HG03066 (cell line): Measurements from ENCODE around the gene ATP10B.
"Not testable (repeated sequence)": the region's sequence is repeated elsewhere in the genome, so short reads cannot be mapped to it uniquely, and the experiment has no call there.

Experiments
- ATAC-seq: cut with Tn5 transposase; IDR thresholded peaks from one replicate; pipeline ENCODE4 v1.9.1; 2021; ENCODE audit warnings: low read depth; ENCODE audit not compliant: unreplicated experiment

ATP10B gene, protein sequence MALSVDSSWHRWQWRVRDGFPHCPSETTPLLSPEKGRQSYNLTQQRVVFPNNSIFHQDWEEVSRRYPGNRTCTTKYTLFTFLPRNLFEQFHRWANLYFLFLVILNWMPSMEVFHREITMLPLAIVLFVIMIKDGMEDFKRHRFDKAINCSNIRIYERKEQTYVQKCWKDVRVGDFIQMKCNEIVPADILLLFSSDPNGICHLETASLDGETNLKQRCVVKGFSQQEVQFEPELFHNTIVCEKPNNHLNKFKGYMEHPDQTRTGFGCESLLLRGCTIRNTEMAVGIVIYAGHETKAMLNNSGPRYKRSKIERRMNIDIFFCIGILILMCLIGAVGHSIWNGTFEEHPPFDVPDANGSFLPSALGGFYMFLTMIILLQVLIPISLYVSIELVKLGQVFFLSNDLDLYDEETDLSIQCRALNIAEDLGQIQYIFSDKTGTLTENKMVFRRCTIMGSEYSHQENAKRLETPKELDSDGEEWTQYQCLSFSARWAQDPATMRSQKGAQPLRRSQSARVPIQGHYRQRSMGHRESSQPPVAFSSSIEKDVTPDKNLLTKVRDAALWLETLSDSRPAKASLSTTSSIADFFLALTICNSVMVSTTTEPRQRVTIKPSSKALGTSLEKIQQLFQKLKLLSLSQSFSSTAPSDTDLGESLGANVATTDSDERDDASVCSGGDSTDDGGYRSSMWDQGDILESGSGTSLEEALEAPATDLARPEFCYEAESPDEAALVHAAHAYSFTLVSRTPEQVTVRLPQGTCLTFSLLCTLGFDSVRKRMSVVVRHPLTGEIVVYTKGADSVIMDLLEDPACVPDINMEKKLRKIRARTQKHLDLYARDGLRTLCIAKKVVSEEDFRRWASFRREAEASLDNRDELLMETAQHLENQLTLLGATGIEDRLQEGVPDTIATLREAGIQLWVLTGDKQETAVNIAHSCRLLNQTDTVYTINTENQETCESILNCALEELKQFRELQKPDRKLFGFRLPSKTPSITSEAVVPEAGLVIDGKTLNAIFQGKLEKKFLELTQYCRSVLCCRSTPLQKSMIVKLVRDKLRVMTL (N-terminal part only)

DNA sequence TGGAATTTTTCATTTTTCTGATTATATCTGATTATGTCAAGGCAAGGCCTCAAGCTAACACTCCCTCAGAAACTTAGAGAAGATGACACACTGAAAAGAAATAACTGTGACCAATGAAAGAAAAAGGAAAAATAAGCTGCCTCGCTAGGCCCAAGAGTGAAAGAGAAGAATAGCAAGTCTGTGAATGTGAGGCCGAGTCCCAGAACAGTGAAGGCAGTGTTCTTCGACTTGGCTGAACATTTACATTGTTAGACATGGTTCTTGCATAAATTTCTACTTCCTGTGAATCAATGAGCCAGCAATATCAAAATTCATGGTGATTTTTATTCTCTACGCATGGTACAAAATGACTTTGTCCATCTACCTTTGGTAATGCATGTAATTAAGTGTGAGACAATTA, at the start of gene ATP10B:
Gene ATP10B (minus strand): TSS at position 163 of the 400 bp plus-strand sequence. CDS start 164,137 bp downstream, outside the sequence.
- no peak for ATAC-seq

DNA sequence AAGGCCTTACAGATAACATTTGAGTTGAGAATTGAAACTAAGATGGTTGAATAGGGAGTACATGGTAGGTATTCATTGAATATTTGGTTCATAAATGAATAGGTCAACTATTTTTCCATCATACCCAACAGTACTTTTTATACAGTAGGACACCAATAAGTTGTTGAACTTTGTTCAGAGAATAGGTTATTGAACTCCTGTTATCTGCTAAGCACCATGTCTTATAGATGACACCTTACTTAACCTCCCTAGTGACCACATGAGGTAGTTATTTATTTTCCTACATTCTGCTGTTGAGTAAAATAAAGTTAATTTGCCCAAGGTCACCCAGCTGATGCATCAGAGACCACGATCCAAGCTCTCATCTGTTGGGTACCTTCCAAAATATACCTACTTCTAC, 49.6 kb upstream of the ATP10B start:
- ATAC-seq: no peak

DNA sequence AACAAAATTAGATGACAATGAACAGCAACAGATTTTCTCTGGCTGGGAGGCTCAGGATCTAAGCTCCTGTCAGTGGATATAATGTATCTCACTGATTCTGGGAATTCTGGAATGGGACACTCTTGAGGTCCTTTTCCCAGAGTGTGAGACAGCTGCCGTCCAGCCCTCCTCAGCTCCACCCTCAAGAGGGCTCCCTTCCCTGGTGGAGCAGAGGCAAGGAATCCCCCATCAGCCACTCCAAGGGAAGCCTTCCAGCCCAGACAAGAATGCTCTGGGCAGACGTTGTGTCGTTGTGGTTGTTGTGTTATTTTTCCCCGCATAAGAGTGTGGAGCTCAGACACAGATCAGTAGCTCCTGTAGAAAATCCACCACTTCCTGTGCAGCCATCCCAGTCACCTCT, 47.7 kb upstream of the ATP10B start:
- ATAC-seq: no peak

DNA sequence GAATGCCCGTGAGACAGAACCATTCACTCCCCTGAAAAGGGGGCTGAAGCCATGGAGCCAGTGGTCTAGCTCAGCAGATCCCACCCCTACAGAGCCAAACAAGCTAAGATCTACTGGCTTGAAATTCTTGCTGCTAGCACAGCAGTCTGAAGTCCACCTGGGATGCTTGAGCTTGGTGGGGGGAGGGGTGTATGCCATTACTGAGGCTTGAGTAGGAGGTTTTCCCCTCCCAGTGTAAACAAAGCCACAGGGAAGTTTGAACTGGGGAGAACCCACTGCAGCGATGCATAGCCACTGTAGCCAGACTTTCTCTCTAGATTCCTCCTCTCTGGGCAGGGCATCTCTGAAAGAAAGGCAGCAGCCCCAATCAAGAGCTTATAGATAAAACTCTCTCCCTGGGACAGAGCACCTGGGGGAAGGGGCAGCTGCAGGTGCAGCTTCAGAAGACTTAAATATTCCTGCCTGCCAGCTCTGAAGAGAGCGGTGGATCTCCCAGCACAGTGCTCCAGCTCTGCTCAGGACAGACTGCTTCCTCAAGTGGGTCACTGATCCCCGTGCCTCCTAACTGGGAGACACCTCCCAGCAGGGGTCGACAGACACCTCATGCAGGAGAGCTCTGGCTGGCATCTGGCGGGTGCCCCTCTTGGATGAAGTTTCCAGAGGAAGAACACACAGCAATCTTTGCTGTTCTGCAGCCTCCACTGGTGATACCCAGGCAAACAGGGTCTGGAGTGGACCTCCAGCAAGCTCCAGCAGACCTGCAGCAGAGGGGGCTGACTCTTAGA, 41.4 kb upstream of the ATP10B start:
- not testable (repeated sequence) for ATAC-seq

GRCh38 chr5:160887780-160888179, 35.8 kb upstream of the ATP10B start:
- no peak for ATAC-seq

GRCh38 chr5:160873560-160874200, 21.7 kb upstream of the ATP10B start:
- not testable (repeated sequence) for ATAC-seq

GRCh38 chr5:160869989-160870521, 18.0 kb upstream of the ATP10B start:
- ATAC-seq: no peak

DNA sequence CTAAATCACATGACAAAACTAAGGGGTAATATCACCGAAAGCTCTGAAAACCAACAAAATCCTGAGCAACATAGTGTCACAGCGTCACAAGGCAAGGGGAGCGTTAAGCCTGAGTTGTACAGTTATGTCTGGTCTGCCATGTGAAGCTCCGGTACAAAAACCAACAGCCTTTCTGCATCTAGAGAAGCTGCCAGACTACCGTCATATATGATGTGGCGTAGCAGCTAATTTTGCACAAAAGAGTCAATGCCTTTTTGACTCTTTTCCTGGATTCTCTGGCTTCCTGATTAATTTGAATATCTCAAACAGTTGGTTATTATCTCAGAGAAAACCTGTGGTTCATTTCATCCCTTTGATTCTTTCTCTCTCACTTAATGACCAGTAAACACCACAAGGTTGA, 16.0 kb upstream of the ATP10B start:
- no peak for ATAC-seq

DNA sequence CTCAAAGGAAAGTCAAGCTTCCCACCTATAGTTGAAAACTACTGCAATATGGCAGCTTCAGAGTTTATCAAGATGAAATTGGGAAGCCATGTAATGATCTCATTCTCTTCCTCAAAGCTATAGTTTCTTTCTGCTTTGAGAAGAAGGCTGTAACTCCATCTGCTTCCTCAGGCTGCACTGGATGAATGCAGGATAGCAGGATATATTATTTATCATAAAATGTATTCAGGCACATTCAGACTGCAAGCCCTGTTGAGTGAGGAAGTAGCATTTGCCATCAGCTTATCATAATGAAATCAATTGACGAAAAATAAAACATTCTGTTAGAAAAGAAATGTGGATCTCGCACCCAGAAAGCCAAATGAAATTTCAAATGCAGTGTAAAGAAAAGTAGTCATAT, 560 bp downstream of the ATP10B start:
- ATAC-seq: no peak

GRCh38 chr5:160850421-160850820, 1.6 kb downstream of the ATP10B start:
- no peak for ATAC-seq

GRCh38 chr5:160847526-160848085, 4.4 kb downstream of the ATP10B start:
- ATAC-seq: no peak

DNA sequence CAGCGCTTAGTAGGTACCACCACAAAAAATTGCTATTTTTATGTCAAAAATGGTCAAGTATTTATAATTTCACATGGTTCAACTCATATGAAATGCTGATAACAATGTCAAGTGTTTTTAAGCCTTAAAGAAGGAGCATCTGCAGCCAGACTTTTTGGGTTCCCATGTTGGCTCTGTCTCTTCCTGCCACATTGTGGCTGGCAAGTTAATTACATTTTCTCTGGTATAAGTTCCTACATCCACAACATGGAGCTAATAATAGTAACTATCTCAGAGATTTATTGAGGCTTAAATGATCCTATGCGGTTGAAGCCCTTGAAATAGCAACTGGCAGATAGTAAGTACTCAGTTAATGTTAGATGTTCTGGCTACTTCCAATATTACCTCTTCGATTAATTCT, 5.4 kb downstream of the ATP10B start:
- no peak for ATAC-seq

- ATAC-seq: no peak
Observed at GRCh38 chr5:160844177-160844576, 7.8 kb downstream of the ATP10B start.

DNA sequence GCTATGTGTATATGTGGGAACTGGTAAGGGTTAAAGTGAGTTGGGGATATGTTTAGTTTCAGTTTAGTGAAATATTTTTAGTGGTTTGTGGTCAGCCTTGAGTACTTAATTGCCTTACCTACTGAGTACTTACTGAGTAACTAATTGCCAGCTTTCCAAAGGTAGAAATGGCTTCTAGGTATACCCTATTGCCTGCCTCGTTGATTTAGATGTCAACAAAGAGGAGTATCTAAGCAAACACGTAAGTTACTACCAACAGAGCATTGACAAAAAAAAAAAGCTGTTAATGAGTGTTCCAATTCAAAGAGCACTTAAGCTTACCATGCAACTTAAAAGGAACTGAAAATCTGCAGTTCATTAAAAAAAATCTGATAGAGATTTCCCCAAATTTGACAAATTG, 8.8 kb downstream of the ATP10B start:
- peak; percentile 96 for ATAC-seq

DNA sequence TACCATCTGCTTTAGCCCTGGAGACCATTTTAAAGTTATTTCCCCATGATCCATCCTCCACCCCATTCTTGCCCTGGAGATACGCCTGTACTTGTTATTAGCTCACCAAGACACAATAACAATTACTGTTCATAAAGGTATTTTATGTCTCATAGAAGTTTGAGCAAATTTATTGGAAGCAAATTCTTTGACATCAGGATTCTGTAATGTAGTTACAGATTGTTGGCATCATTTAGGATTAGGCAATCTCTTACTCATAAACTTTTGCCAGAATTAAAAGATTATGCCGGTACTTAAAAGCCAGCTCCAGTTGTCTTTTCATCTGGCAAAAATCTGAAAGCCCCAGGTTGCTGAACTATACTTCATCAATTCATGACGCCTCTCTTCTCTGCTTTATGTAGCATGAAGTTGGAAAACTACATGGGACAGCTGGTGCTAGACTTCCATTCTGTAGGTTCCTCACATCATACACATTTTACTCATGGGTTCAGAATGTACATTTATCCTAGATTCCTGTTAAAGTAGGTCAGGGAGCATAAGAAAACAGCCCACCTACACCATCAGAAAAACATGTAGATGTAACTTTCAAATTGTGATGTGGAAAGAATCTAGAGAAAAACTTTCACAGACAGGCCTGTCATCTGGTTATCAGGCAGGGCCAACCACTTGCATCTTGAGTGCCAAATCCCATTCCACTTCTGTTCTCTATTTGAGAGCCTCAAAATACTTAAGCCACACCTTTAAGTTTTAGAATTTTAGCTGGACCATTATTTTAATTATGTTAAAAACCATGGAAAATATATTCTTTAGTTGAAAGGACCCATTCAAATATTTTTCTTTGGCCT, 14.0 kb downstream of the ATP10B start:
- ATAC-seq: no peak

- ATAC-seq: no peak
Observed at GRCh38 chr5:160837211-160837610, 14.8 kb downstream of the ATP10B start.

- peak; percentile 61 for ATAC-seq
Observed at GRCh38 chr5:160835818-160836528, 16.0 kb downstream of the ATP10B start.

DNA sequence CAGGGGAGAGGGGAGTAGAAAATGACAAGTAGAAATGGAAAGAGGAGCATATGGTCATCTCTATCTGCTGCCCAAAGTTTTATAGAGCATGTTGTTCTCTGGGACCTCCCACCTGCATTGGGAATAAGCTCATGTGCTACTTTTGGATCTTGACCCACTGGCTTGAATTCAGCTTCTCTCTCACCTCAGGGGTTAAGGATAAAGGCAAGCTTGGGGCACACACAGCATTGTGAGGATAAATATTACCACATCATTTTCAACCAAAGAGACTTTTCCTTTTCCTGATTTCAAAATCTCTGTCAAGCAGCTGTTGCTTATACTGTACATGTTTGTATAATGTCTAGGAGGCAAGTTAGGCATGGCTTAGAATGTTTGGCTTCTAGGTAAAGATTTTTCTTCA, 16.6 kb downstream of the ATP10B start:
- ATAC-seq: peak; percentile 8
